Keratinocyte (primary cell): Measurements from ENCODE around the gene POLD2.

ENCODE experiments used
- EZH2 ChIP-seq: IDR thresholded peaks from one replicate; pipeline ENCODE4 v1.6.1; 2012; ENCODE audit warnings: inconsistent platforms, mild to moderate bottlenecking, low read length, moderate library complexity
- TF ChIP-seq, protein P1 (sequence below), 3 experiments: IDR thresholded peaks in 1 of 3; conservative IDR thresholded peaks in 1 of 3; optimal IDR thresholded peaks in 1 of 3; 2 replicates in 2 of 3; 3 replicates in 1 of 3; pipeline versions ENCODE3 to v1.5.1; 2011; ENCODE audit warnings: low read length in 3 of 3, mild to moderate bottlenecking in 3 of 3, moderate library complexity in 2 of 3, control low read depth in 1 of 3, inconsistent platforms in 1 of 3; ENCODE audit not compliant: insufficient read depth in 2 of 3; ENCODE audit errors: extremely low read depth in 1 of 3

DNA sequence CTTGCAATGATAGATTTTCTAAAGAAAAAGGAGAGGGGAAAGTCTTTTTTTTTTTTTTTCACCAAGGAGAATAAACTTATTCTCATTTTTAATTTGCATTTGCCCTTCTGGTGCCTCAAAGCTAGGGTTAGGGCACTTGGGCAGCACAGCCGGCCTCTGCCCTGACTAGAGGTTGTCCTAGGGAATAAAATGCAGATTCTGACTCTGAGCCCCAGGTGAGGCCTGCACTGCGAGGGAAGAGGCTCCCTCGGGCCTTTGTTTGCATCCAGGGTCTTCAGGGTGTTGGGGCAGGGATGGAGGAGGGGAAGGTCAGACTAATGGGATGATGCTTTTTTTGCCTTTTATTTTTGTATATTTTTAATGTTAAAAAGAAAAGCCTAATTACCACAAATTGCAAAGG is 9.9 kb upstream of the POLD2 start:
- TF ChIP-seq, protein P1, sequence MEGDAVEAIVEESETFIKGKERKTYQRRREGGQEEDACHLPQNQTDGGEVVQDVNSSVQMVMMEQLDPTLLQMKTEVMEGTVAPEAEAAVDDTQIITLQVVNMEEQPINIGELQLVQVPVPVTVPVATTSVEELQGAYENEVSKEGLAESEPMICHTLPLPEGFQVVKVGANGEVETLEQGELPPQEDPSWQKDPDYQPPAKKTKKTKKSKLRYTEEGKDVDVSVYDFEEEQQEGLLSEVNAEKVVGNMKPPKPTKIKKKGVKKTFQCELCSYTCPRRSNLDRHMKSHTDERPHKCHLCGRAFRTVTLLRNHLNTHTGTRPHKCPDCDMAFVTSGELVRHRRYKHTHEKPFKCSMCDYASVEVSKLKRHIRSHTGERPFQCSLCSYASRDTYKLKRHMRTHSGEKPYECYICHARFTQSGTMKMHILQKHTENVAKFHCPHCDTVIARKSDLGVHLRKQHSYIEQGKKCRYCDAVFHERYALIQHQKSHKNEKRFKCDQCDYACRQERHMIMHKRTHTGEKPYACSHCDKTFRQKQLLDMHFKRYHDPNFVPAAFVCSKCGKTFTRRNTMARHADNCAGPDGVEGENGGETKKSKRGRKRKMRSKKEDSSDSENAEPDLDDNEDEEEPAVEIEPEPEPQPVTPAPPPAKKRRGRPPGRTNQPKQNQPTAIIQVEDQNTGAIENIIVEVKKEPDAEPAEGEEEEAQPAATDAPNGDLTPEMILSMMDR (optimal IDR thresholded peaks at IDR 0.05 in 1 of 3, IDR thresholded peaks at IDR 0.05 in 1 of 3, conservative IDR thresholded peaks at IDR 0.05 in 1 of 3; ENCODE audit: extremely low read depth in 1 of 3, insufficient read depth in 2 of 3, low read length in 3 of 3) = no peak
- no peak for TF ChIP-seq EZH2
